Activated CD4-positive, alpha-beta T cell treated with anti-CD3 and anti-CD28 coated beads for 1 hour (primary cell): ENCODE measurements around the gene CTNNA2.

Experiments used
- DNase-seq: peaks from one replicate; pipeline ENCODE4 v3.0.0-alpha.2; 2020

CTNNA2 gene

DNA sequence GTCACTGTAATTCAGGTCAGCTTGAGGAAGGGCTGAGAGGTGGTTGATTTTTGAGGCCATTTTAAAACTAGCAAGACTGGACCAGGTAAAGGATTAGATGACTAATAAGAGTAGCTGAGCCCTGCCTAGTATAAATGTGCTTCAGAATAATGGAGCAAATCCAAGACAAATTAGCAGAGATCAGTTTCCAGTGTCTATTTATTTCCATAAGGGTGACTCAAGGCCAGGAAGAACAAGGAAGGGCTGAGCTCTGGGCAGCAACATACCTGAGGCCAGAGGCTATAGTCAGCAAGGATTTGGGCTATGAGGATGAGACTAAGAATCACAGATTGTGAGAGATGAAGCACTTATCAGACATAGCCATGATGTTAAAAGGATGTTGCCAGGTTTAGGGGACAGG lies 1130.7 kb downstream of the CTNNA2 start:
- no peak for DNase-seq

DNA sequence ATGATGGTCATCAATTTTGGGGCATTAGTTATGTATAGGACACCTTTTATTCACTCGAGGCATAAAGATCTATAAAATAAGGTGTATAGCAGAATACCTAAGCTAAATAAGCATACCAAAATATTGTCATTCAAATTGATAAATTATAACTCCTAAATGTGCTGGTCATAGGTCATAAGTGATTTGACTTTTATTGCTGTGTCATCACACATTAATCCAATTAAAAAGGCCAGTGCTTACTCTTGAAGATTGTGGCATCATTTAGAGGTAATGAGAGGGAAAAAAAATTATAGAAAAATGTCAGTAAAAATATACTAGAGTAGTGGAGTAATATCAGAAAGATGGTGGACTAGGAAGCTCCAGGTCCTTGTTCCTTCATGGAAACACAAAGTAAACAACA lies 1138.6 kb downstream of the CTNNA2 start:
- DNase-seq: no peak

DNA sequence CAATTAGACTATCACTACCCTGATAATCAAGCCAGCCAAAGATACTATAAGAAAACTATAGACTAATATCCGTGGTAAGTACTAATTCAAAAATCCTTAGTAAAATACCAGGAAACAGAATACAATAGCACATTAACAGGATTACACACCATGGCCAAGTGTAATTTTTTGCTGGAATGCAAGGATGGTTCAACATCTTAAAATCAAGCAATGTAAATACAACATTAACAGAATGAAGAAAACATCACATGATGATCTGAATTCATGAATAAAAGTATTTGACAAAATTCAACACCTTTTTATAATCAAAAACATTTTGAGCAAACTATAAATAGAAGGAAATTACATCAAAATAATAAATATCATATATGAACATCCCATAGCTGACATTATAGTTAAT lies 1142.4 kb downstream of the CTNNA2 start:
- DNase-seq: no peak

DNA sequence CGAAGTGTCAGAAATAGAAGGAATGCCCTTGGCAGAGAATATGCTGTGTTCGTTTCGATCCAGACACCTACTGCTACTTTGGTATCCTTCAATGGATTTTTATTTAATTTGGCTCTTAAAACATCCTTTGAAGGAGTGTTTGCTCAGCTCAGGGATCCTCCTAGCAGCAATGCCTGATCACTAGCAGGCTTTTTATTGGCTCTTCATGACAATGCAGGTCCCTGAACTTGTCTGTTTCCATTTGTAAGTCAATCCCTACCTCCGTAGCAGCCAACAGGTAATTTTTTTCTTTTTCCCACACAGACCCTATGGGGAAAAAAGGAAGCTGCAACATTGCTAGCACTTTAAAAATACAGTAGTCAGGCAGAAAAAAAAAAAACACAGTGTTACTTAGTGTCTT lies 1157.9 kb downstream of the CTNNA2 start:
- no peak for DNase-seq

DNA sequence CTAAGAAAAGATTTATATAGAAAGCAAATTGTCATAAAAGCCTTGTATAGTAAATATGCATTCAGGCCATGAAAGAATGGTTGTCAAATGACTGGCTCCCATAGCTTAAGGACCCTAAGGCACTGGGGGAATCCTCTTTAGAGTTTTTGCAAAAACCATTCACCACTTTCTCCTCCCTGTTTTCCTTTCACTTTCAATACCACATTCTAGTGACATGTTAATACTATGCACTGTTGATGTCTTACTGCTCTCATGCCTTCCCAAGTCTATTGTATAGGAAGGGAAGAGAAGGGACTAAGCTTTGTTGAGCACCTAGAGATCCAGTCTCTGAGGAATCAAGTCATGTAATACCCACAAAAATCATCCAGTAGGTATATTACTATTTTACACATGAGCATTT lies 1174.7 kb downstream of the CTNNA2 start:
- no peak for DNase-seq

DNA sequence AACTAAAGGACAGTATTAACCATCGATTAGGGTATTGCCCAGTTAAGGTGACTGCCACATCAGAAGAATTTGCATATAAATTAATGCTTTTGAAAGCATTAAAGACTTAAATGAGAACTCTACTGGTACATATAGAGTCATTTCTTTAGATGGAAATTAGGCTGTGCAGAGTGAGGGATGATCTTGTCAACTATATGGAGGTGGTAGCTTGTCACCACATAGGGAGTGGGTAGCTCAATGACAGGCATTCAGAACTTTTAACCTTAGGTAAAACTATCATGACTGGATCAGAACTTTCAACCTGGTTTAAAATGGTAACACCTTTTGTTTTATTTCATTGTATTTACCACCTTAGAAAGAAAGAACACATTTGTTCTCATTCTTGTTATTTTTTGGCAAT lies 1176.3 kb downstream of the CTNNA2 start:
- no peak for DNase-seq
